HL-60 (cell line): ENCODE data around the gene CAMK2D.

Experiments used
- CTCF ChIP-seq: IDR thresholded peaks from one replicate; pipeline ENCODE4 v1.5.1; 2011; ENCODE audit warnings: low read length, control low read depth, inconsistent platforms; ENCODE audit not compliant: insufficient read depth
- GABPA ChIP-seq: IDR thresholded peaks from 2 replicates; pipeline ENCODE4 v1.6.1; 2012; ENCODE audit warnings: low read depth
- POLR2AphosphoS5 ChIP-seq: IDR thresholded peaks from 2 replicates; pipeline ENCODE4 v1.6.1; 2012; ENCODE audit warnings: low read depth
- REST ChIP-seq: IDR thresholded peaks from 2 replicates; pipeline ENCODE4 v1.6.1; 2012; ENCODE audit warnings: low read depth; ENCODE audit not compliant: insufficient replicate concordance
- SPI1 ChIP-seq: IDR thresholded peaks from 2 replicates; pipeline ENCODE4 v1.6.1; 2012; ENCODE audit warnings: low read depth, mild to moderate bottlenecking, borderline replicate concordance

GRCh38 chr4:113457886-113458285 is 303.7 kb downstream of the CAMK2D start:
- no peak for TF ChIP-seq CTCF
- no peak for TF ChIP-seq POLR2AphosphoS5
- no peak for TF ChIP-seq REST
- no peak for TF ChIP-seq SPI1
- no peak for TF ChIP-seq GABPA
